Epithelial cell of prostate (primary cell): ENCODE results near the gene NPAS3.
A peak's percentile ranks its signal among the peaks of the same experiment; 100 is the strongest.

Experiments
- DNase-seq: peaks from one replicate; pipeline ENCODE4 v3.0.0-alpha.2; 2011; ENCODE audit warnings: low read depth, low spot score
- H3K27ac ChIP-seq: fragments of 450-650 bp; 2 replicates; pipeline ENCODE4 v1.5.1; 2017; ENCODE audit warnings: mild to moderate bottlenecking

NPAS3 gene

DNA sequence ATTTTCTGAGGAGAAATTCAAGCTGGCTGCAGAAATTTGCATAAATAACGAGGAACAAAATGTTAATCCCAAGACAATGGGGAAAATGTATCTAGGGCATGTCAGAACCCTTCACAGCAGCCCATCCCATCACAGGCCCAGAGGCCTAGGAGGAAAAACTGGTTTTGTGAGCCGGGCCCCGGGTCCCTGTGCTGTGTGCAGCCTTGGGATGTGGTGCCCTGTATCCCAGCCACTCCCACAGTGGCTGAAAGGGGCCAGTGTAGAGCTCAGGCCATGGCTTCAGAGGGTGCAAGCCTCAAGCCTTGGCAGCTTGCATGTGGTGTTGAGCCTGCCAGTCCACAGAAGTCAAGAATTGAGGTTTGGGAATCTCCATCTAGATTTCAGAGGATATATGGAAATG lies 57.7 kb downstream of the NPAS3 start:
- no peak for DNase-seq
- H3K27ac ChIP-seq = no peak overlapping the region

GRCh38 chr14:32998433-32998832 lies 59.8 kb downstream of the NPAS3 start:
- H3K27ac ChIP-seq = no peak overlapping the region
- DNase-seq = no peak

DNA sequence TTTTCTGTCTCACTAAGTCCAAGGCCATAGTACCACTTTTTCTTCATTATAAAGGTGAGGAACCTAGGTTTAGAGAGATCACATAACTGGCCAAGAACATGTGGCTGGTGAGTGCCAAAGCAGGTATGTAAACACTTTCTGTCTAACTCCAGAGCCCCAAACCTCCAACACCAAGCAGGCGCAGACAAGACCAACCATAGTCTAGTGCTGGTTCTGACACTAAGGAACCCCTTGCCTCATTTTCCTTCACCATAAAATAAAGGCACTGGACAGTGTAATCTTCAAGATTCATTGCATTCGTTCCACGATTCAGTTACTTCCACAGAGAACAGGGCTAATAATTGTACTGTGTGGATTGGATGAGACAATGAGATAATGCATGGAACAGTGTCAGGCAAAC lies 71.0 kb downstream of the NPAS3 start:
- DNase-seq = no peak
- H3K27ac ChIP-seq = no peak overlapping the region

DNA sequence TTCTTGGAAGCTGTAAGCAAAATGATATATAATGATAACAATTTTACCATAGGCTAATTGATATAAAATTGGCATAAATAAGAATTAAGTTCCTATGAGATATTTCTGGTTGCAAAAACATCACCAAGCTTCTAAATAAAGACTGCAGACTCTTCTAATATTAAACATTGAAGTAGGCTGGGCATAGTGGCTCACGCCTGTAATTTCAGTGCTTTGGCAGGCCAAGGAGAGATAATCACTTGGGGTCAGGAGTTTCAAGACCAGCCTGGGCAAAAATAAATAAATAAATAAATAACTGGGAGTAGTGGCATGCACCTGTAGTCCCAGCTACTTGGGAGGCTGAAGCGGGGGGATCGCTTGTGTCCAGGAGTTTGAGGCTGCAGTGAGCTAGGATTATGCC lies 71.8 kb downstream of the NPAS3 start:
- DNase-seq = no peak
- no peak overlapping the region for H3K27ac ChIP-seq

- H3K27ac ChIP-seq = no peak overlapping the region
- DNase-seq = no peak
Observed at GRCh38 chr14:33014710-33015109, 76.0 kb downstream of the NPAS3 start.

- no peak for DNase-seq
- H3K27ac ChIP-seq = no peak overlapping the region
Observed at GRCh38 chr14:33016613-33017012, 77.9 kb downstream of the NPAS3 start.

- no peak overlapping the region for H3K27ac ChIP-seq
- DNase-seq = no peak
Observed at GRCh38 chr14:33017016-33017415, 78.3 kb downstream of the NPAS3 start.

DNA sequence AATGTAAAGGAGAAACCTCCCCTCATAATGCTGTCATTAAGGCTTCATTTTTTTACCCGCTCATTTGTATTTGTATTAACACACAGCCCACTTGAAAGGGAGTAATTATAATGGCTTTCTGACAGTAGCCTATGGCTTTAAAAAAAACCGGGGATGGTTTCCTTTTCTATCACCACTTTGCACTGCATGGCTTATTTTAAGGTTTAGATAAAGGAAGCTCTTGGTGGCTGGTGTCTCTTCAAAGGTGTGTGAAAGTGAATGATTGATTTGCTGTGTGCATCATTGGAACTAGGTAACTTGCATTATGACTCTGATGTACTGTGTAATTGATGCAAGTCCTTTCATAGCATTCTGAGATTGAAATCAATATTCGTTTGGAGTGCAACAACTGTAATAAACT lies 80.7 kb downstream of the NPAS3 start:
- no peak overlapping the region for H3K27ac ChIP-seq
- no peak for DNase-seq

GRCh38 chr14:33026850-33027430 lies 88.3 kb downstream of the NPAS3 start:
- H3K27ac ChIP-seq = no peak overlapping the region
- DNase-seq = no peak

GRCh38 chr14:33029511-33029910 lies 90.8 kb downstream of the NPAS3 start:
- no peak overlapping the region for H3K27ac ChIP-seq

DNA sequence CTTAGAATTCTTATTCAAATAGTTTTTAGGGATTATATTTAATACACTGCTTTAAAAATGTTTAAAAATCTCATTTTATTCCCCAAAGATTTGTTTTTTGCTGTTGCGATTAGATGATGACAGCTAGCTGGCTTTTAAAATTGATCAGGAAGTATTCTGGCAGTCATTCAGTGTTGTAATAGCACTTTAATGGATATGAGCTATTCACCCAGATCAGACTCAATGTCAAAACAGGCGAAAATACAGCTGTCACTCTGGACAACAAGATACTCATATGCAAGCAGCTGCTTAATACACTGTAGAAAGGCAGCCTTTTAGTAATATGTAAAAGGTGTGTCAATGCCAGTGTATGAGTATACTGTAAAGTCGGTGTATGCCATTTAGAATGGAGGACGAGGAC lies 91.7 kb downstream of the NPAS3 start:
- DNase-seq = no peak
- no peak overlapping the region for H3K27ac ChIP-seq

More at GRCh38 chr14:33029511-33029910, 90.8 kb downstream of the NPAS3 start:
- no peak for DNase-seq

DNA sequence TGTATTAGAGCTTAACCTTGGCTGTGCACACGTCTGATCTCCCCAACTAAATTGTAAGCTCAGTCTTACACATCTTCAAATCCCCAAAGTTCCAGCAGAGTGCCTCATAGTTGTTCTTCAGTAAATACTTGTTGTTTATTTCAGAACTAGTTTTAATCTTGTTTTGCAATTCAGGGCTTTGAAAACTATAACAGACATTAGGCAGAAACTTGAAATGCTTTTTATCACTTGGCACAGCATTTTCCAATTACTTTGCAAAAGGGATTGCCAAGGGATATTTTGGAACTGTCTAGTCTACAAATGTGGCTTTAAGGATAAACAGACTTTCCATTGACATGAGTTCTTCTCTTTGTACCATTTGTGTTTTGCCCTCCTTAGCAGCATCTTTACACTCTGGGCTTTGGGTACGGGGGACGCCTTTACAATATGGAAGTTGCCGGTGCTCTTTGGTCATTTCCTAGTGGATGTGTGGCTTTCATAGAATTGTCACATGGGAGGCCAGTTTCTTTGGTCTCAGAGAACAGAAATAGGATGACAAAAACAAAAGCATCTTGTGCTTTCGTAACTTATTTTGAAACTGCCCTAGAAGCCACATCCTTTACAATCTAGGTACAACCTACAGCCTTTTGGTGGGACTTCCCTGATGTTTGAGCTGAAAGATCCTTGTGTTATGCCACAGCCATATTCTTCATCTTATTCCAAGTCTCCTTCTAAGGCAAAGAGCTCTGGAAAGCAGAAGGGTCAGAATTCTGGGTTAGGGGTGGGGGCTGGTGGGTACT lies 96.9 kb downstream of the NPAS3 start:
- no peak for DNase-seq

DNA sequence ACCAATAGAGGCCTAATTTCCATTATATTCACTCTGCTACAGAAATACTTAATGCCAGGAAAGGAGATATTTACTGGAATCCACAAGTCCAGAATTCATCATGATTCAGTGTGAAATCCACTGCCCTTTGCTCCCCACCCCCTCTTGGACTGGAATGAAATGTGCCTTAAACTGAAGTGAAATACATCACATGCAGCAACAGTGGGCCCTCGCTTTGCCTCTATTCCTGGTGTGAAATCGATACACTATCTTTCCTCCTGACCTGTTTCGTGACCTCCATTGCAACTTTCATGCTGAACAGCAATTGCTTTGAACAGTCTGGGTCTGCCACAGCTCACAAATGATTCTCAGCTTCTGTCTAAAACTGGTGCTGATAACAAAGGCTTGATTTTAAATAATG lies 100.6 kb downstream of the NPAS3 start:
- DNase-seq = no peak
- no peak overlapping the region for H3K27ac ChIP-seq

More for the DNA sequence above, 96.9 kb downstream of the NPAS3 start:
- H3K27ac ChIP-seq = no peak overlapping the region

DNA sequence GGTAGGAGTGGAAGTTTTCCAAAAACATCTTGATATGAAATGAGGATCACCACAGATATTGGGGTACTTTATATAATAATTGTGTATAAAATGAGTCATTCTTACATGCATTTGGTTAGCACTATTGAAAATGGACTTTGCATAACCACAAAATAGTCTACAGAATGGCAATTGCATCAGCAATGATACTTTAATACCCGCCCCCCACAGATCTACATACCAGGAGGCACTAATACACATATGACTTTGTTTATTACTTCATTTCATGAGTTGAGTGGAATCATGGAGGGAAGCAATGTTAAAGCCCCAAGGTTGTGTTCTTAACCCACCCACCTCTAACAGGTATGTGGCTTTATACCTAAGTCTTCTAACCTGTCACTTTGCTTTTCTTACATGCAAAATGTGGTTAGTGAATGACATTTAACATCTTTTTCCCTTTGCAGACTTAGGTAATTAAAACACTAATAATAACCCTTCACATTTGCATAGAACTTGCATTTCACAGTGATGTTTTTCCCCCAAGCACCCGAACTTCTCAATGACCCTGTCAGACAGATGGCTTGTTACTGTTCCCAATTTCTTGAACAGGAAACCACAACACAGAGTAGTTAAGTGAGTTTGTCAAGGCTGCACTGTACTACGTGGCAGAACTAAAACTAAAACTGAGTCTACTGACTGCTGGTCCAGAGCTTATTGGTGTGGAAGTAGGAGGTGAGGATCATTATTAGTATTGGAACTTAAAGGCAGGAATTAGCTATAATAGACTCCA lies 101.9 kb downstream of the NPAS3 start:
- DNase-seq = no peak
- no peak overlapping the region for H3K27ac ChIP-seq

- DNase-seq = no peak
- no peak overlapping the region for H3K27ac ChIP-seq
Observed at GRCh38 chr14:33042591-33042990, 103.9 kb downstream of the NPAS3 start.

- H3K27ac ChIP-seq = no peak overlapping the region
- DNase-seq = no peak
Observed at GRCh38 chr14:33045760-33046159, 107.1 kb downstream of the NPAS3 start.

- no peak overlapping the region for H3K27ac ChIP-seq
- DNase-seq = no peak
Observed at GRCh38 chr14:33052943-33053342, 114.3 kb downstream of the NPAS3 start.

DNA sequence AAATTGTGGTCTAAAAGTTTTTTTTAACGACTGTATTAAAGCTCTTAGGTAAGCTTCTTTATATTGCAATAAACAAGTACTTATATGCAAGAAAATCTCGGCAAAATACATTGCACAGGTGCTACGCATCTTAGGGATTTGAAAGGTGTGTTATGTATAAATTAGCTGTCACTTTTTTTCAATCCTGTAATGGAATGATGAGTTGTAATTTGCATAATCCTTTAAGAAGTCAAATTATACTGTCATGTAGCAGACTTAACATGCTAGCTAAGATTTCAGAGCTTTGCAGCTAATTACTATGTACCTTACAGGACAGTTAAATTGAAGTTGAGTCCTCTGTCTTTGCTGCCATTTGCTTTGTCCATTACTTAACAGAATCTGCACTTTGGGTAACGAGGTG lies 117.5 kb downstream of the NPAS3 start:
- H3K27ac ChIP-seq = no peak overlapping the region
- DNase-seq = no peak

DNA sequence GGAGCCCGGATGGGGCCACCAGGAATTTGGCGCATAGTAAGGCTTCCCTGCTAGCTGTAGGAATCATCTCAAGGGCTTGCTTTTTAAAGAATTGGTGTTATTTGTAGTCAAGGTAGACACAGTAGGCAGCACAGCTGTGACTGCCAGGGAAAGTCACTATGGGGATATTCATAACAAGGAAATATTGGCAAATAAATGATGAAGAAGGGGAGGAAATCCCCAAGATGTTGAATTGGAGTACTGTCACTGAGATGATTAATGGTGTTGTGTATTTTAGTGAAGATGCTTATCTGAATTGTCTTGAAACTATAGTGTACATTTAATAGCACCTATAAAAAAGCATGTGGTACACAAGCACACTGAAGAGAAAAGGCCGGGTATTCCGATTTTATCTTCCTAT lies 118.9 kb downstream of the NPAS3 start:
- peak; percentile 12 for DNase-seq

DNA sequence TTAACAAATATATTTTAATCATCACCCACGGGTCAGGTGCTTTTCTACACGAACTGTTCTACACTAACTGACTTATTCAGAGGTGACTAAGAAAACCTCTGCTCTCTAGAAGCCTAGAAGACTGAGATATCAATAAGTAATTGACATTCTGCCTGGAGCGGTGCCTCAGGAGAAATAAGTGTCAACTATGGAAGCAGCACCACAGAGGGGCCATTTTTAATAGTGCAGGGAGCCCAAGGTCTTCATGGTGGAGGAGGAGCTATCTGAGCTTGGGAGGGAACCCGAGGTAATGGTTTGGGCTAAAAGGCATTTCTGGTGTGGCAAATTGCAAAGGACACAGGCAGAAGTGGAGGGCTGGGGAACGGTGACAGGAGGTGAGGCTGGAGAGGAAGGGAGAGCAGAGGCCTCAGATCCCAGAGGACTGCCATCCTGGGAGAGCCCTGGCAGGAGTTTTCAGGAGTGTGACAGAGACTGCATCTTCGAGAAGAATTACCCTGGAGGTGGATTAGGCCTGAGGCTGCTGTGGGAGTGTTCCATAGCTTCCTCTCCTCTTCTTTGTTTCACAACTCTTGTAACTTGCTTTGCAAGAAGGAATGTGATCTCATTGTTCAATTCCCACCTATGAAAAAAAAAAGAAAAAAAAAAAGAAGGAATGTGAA lies 123.1 kb downstream of the NPAS3 start:
- H3K27ac ChIP-seq = no peak overlapping the region
- no peak for DNase-seq

More for the DNA sequence above, 118.9 kb downstream of the NPAS3 start:
- H3K27ac ChIP-seq = no peak overlapping the region

DNA sequence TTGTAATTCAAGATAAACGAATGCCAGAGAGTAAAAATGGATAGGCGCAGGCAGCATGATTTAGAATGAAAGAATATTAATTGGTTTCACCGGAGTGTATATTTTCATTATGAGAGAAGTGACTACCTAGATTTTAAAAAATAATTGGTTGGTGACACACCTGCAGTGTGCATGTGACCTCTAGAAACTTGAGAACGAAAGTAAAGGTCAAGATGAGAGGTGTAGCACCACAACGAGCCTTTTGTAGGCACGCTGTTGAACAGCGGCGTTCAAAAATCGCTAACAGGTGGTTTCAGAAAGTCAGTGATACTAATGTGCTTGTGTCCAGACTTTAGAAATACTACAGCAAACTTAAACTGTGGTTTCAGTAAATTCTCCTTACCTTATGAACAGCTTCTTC lies 123.8 kb downstream of the NPAS3 start:
- DNase-seq = no peak

More for the DNA sequence above, 123.8 kb downstream of the NPAS3 start:
- H3K27ac ChIP-seq = no peak overlapping the region
